Natural killer cell (primary cell): Measurements from ENCODE around the gene FMN1. TPM values are rescaled to one million over a fixed set of nuclear protein-coding genes. Genes with fewer than 3 reads are reported as not detected.
A peak's percentile ranks its signal among the peaks of the same experiment; 100 is the strongest.

ENCODE experiments used
- ATAC-seq, 3 donors: fragments of 150-1000 bp in 2 of 3; fragments of 200-7000 bp in 1 of 3; cut with Tn5 transposase; 1 replicate in 1 of 3; 2 replicates in 2 of 3; pipeline ENCODE4 v1.10.0; 2021; ENCODE audit warnings: mild to moderate bottlenecking in 2 of 3, moderate library complexity in 2 of 3
- DNase-seq, 2 donors: peaks; one replicate each; pipeline versions ENCODE4 v3.0.0 to v3.0.0-alpha.2; 2013 to 2021; ENCODE audit warnings: mixed read lengths in 1 of 2
- H3K27ac ChIP-seq: one replicate; pipeline ENCODE4 v1.5.1; 2013; ENCODE audit warnings: mild to moderate bottlenecking, low read length
- H3K27me3 ChIP-seq: one replicate; pipeline ENCODE4 v1.6.1; 2013; ENCODE audit warnings: low read length; ENCODE audit not compliant: control insufficient read depth, insufficient read depth
- H3K36me3 ChIP-seq: one replicate; pipeline ENCODE4 v1.6.1; 2013; ENCODE audit warnings: low read length; ENCODE audit not compliant: control insufficient read depth, insufficient read depth
- H3K4me1 ChIP-seq: one replicate; pipeline ENCODE4 v1.6.1; 2013; ENCODE audit warnings: low read length; ENCODE audit not compliant: control insufficient read depth, insufficient read depth
- H3K4me3 ChIP-seq: one replicate; pipeline ENCODE4 v1.5.1; 2013; ENCODE audit warnings: low read length
- H3K9me3 ChIP-seq: one replicate; pipeline ENCODE4 v1.6.1; 2013; ENCODE audit warnings: low read length; ENCODE audit not compliant: control insufficient read depth, insufficient read depth
- H3K27ac Mint-ChIP-seq, 2 donors: one replicate each; pipeline ENCODE4 v1.8.0; 2022; ENCODE audit warnings: mild to moderate bottlenecking in 2 of 2, mixed read lengths in 2 of 2, moderate library complexity in 1 of 2
- H3K27me3 Mint-ChIP-seq, 2 donors: one replicate each; pipeline ENCODE4 v1.8.0; 2022; ENCODE audit warnings: low read depth in 2 of 2, mixed read lengths in 2 of 2
- H3K36me3 Mint-ChIP-seq: one replicate; pipeline ENCODE4 v1.8.0; 2022; ENCODE audit warnings: mixed read lengths
- H3K4me1 Mint-ChIP-seq, 2 donors: one replicate each; pipeline ENCODE4 v1.8.0; 2022; ENCODE audit warnings: mixed read lengths in 2 of 2
- H3K4me3 Mint-ChIP-seq: one replicate; pipeline ENCODE4 v1.8.0; 2022; ENCODE audit warnings: mild to moderate bottlenecking, moderate library complexity, mixed read lengths
- H3K9me3 Mint-ChIP-seq, 2 donors: one replicate each; pipeline ENCODE4 v1.8.0; 2022; ENCODE audit warnings: mixed read lengths in 2 of 2
- CTCF ChIP-seq: fragments of 200-600 bp; IDR thresholded peaks from one replicate; pipeline ENCODE4 v1.8.0; 2022; ENCODE audit warnings: antibody characterized with exemption
- WGBS: methylation state at CpG from one replicate; pipeline ENCODE4 v1.1.7; 2013; ENCODE audit warnings: missing lambda C conversion rate; ENCODE audit not compliant: insufficient coverage; 5-methylcytosine and 5-hydroxymethylcytosine counted together
- intact Hi-C: fragments of 100-400 bp; cut with micrococcal nuclease; formaldehyde crosslinking; loops from one replicate; pipeline ENCODE4 v1.14.2; 2022
- total RNA-seq, 4 donors: library from RNA; stranded (reverse); fragments of 120-200 nt in 1 of 4; gene quantifications; one replicate each; pipeline versions ENCODE4 v1.2.3 to v1.2.4, GENCODE V29; 2013 to 2022

FMN1 gene
- total RNA-seq, 3 donors from 2014 or later (not counting 1 experiment from before 2014, with no cell fraction given) = 2.0 to 19.2 (median 2.2) TPM

- Histone ChIP-seq H3K9me3 (no peaks in the 10 kb centered on the region), H3K36me3 (no peaks in the 10 kb centered on the region), H3K4me3 (no peak overlapping the region), H3K4me1 (peaks cover 15% of the 10 kb centered on the region), H3K27me3 (no peaks in the 10 kb centered on the region), H3K27ac (no peak overlapping the region)
- WGBS = 95% methylated on average over 6 of the region's 6 CpGs
- ATAC-seq = no peak
- Mint-ChIP-seq H3K27ac (no peak overlapping the region), H3K36me3 (no peaks in the 10 kb centered on the region), H3K9me3 (no peaks in the 10 kb centered on the region), H3K27me3 (peaks cover 15 to 25% of the 10 kb centered on the region in 2 donors), H3K4me1 (peaks cover 0 to 17% of the 10 kb centered on the region in 2 donors), H3K4me3 (no peak overlapping the region)
- no peak for TF ChIP-seq CTCF
- no peak for DNase-seq
- intact Hi-C loops = no loop called here
These were observed 37.0 kb downstream of the FMN1 start for GRCh38 chr15:33157371-33158037.

- WGBS = 83% methylated on average over 7 of the region's 7 CpGs
- DNase-seq = no peak
These were observed 38.7 kb downstream of the FMN1 start for GRCh38 chr15:33155691-33156420.

GRCh38 chr15:33154351-33155166 is 40.0 kb downstream of the FMN1 start:
- Histone ChIP-seq H3K27ac (no peak overlapping the region), H3K4me1 (peaks cover 15% of the 10 kb centered on the region), H3K36me3 (no peaks in the 10 kb centered on the region), H3K4me3 (no peak overlapping the region), H3K27me3 (no peaks in the 10 kb centered on the region), H3K9me3 (no peaks in the 10 kb centered on the region)
- H3K27me3 Mint-ChIP-seq = peaks cover 13 to 28% of the 10 kb centered on the region in 2 donors
- H3K9me3 Mint-ChIP-seq = no peaks in the 10 kb centered on the region
- no peak overlapping the region for H3K4me3 Mint-ChIP-seq
- no peaks in the 10 kb centered on the region for H3K36me3 Mint-ChIP-seq
- ATAC-seq (peak in 2 of 3 donors; percentile 25 to 37), DNase-seq (peak in 1 of 2 donors; percentile 9)
- WGBS = 34% methylated on average over 13 of the region's 14 CpGs
- intact Hi-C loops = no loop called here
- H3K4me1 Mint-ChIP-seq = peaks cover 0 to 12% of the 10 kb centered on the region in 2 donors
- TF ChIP-seq CTCF = no peak
- no peak overlapping the region for H3K27ac Mint-ChIP-seq

More at GRCh38 chr15:33155691-33156420, 38.7 kb downstream of the FMN1 start:
- Histone ChIP-seq H3K36me3 (no peaks in the 10 kb centered on the region), H3K4me3 (no peak overlapping the region), H3K27ac (no peak overlapping the region), H3K27me3 (no peaks in the 10 kb centered on the region), H3K4me1 (peaks cover 15% of the 10 kb centered on the region), H3K9me3 (no peaks in the 10 kb centered on the region)
- Mint-ChIP-seq H3K4me1 (peaks cover 0 to 17% of the 10 kb centered on the region in 2 donors), H3K27ac (no peak overlapping the region), H3K9me3 (no peaks in the 10 kb centered on the region), H3K27me3 (peaks cover 13 to 25% of the 10 kb centered on the region in 2 donors), H3K4me3 (no peak overlapping the region), H3K36me3 (no peaks in the 10 kb centered on the region)
- no peak for TF ChIP-seq CTCF
- ATAC-seq = no peak
- intact Hi-C loops = no loop called here
